HG03378 (cell line): ENCODE data around the gene GTF3C1.
"Not testable (repeated sequence)": the region's sequence is repeated elsewhere in the genome, so short reads cannot be mapped to it uniquely, and the experiment has no call there.

ENCODE experiments used
- ATAC-seq: cut with Tn5 transposase; IDR thresholded peaks from one replicate; pipeline ENCODE4 v1.9.1; 2021; ENCODE audit warnings: mild to moderate bottlenecking, moderate library complexity; ENCODE audit not compliant: unreplicated experiment

GTF3C1 gene

DNA sequence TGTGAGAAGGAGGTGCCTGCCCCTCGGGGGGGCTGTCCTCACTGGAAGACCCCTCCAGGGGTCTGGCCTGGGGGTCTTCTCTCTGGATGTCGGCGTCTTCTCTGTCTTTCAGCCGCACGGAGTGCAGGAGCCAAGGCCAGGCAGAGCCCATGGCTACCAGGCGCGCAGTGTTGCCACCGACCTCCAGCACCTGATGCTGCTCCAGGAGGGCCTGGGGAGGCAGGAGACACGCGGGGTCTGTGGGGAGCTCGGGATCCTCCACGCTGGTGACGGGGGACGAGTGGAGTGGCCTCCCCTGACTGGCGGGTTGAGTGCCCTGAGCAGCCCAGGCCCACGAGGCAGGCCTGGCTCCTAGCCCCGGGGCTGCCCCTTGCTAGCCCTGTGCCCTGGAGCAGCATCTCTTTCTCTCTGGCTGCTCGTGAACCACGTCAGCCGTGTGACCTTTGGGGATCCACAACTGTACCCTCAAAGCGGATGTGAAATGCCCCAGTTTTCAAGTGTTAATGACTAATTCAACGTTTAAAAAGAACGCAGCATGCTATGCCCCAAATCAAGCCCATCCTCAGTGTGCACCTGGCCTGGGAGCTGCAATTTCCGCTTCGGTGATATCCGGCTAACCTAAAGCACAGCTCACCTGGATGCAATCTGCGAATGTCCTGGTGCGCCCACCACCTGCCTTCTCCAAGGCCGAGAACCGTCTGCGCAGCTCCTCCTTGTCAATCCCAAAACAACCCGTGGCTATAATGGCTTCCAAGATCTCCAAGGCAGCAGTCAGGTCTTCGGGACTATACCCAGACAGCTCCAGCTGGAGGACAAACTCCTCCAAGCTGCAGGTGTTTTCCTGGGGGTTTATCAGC lies 84.9 kb downstream of the GTF3C1 start:
- no peak for ATAC-seq

DNA sequence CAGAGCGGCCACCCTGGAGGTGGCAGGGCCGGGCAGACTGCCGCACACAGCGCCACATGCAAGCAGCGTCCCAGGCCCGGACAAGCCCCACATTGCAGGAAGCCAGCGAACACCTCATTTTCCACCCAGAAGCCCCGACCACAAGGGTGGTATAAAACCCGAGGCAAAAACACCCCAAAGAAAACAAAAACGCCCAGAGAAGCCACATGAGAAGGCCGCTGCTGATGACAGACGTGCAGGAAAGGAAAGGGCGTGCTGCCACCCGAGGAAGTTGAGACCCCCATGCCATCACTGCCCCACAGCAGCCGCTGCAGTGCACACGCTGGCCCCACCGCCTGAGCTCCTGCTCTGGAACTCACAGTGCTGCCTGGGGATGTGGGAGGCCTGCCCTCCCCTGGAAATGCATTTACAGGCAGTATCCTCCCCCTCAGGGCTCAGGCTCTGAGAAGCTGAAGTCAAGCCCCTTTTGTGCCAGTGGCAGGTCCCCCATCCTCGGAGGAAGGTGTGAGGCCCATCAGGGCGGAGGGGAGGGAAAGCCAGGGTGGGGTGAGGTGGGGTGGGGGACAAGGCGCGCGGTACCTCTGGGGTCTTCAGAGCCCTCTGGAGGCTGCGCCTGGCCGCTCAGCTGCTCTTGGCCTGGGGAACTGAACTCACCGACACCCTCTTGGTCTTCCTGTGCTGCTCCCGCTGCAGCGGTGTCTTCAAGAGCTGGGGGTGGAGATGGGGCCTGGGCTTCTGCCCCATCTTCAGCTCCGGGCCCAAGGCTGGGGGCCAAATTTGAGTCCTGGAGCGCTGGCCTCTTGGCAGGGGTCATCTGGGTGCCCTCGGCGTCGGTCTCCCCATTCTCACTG lies 85.7 kb downstream of the GTF3C1 start:
- no peak for ATAC-seq

DNA sequence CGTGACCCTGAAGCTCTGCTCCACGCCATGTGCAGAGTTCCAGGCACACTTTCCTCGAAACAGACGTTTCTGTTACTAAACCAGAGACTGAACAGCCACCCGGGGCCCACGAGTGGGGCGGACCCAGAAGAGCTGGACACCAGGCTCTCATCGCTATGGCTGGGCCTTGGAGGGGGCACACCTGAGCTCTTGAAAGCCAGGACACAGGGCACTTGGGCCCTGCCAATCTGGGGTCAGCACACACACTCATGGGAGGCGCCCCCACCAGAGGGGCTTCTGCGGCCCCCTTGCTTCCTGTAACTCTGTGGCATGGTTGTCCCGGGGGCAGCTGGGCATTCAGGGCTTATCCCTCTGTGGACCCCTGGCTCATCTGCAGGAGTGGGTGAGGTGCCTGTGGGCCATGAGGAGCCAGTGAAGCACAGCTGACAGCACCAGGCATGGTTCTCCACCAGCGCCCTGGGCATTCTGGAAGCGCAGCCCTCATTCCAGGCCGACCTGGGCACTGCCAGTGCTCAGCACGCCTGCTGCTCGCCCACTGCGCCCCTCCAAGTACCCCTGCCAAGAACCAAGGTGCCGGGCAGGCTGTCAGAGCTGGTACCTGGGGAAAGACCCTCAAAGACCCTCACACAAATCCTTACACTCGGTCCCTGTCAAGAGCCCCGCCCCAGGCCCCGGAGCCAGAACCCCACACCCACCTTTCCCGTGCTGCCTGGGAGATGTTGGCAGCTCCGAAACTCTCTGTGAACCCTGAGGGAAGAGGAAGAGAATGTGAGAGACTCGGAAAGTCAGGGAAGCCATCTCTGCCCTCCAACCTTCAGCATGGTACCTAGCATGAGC lies 86.6 kb downstream of the GTF3C1 start:
- ATAC-seq, result no peak

DNA sequence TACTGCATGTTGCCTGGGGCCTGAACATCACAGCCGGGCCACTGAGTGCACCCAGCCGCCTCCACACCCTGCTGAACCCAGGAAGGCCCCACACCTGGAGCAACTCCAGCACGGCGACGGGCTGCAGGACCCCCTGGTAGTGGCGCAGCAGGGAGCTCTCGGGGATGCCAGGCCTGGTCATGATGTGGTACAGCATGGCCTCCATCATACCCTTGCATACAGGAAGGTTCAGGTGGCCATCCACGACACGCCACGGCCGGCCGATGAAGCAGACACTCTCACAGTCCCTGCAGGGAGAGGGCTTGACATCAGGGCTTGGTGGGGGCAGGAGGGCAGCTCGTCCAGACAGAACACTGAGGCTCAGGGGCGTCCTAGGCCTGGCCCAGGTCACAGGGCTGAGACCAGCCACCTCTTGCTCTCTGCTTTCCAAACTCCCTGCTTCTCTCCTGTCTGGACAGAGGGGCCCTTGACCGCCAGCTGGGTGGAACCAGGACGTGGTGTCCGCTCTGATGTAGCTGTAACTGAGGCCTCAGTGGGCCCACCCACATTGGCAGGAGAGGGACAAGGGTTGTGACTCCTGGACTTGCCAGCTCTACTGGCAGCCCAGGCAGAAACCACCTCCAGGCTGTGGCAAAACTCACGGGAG lies 87.4 kb downstream of the GTF3C1 start:
- no peak for ATAC-seq

DNA sequence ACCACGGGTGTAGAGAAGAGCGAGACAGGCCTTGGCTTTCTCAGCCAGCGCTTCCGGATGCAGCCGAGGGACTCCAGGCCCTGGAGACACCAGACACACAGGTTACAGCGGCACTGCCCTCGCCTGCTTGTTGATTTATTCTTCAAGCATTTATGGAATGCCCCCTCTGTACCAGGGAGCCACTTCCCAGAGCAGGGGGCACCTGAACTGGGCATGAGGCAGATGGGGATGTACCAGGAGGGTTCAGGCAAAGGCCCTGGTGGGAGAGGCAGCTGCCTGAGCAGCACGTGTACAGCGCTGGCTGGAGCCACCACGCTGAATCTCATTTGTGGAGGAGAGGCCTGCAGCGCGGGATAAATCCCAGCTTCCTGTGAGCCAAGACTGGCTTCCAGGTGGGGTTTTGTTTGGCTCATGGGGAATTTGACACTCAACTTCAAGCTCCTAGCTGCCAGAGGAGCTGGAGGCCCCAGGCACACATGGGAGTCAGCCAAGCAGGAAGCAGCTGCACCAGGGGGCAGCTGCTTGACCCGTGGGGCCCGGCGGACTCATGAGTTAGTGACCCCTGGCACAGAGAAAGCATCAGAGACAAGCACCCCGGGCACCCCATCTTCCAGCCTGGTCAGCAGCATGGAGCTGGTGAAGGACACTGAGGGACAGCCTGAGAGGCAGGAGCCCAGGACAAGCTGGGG lies 88.1 kb downstream of the GTF3C1 start:
- ATAC-seq, result no peak

DNA sequence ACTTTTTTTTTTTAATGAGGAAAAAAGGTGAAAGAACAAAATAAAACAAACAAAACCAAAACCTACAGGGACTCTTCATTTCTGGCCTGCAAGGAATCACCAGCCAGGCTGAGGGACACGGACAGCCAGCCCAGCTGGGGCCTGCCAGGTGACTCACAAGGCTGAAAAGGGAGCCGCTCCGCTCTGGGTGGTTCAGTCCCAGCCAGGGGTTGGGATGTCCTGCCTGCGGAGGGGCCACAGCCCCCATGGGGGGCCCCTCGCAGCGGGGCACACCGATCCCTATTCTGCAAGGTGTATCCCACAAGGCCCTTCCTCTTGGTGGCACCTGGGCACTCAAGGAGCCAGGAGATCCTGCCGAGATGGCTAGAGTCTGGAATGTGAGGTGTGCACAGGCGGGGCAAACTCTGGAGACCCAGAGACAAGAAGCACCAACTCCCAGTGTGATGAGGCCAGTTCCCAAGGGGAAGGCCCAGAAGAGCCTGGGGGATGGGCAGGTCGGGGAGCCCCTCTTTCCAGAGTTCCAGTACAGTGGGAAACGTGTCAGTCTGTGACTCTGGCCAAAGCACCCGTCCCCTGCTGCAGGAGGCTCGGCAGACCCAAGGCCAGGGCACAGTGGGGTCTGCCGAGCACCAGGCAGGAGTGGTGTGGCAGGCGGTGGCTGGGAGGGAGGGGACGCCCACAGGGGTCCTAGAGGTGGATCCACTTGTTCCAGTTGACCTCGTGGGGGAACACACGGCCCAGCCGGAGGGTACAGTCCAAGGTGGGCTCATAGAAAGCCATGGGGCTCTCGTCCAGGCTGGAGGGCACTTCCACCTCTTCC lies 88.8 kb downstream of the GTF3C1 start:
- ATAC-seq, result no peak

DNA sequence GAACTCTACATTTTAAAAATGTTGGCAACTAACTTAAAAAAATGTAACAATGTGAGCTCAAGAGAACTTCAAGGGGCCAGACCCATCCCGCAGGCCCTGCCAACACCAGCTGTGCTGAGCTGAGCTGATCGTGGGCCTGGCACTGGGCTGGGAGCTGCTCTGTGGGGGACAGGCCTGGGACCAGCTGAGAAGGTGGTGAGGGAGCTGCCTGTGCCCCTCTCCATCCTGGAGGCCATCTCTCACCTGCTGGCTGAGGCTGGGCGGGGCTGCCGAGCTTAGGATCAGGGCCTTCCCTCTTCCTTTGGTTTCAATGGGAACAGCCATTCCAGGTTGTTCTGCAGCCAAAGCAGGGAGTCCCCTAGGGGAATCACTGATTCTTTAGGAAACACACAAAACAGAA lies 89.5 kb downstream of the GTF3C1 start:
- no peak for ATAC-seq

DNA sequence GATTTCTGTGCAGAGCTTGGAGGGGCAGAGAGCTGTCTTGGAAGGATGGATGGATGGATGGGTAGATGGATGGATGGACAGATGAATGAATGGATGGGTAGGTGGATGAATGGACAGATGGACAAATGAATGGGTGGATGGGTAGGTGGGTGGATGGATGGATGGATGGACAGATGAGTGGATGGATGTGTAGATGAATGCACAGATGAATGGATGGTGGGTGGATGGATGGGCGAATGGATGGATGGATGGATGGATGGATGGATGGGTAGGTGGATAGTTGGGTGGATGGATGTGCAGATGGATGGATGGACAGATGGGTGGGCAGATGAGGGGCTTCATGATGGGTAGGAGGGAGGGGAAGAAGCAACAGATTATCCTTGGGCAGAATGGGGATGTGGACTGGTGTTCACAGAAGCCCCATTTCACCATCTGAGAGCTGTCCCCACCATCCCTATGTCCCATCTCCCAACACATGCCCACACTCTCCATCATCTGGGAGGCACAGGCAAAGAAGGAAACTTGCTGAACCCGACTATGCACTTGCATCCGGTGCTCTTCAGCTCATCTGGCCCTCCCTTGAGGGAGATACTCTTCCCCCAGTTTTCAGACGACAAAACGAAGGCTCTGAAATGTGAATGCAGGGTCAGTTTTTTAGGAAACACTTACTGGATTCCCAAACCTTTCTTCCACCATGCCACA lies 90.6 kb downstream of the GTF3C1 start:
- ATAC-seq, result no peak

DNA sequence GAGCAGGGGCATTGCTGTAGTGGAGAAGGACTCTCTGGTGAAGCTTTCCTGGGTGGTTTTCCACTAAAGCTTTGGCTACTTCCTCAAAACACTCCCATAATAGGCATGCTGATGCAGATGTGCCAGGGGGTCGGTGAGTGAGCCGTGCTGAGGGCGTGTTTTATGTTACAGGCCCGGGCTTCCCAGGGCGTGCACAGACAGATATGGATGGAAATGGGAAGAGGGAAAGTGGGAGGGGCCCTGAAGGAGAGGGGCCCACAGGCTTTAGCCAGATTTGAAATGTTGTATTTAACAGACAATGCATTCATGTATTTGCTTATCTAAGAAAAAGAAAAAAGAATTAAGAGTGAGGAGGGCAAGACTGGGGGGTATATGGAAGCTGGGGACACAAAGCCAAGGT lies 91.5 kb downstream of the GTF3C1 start:
- no peak for ATAC-seq

DNA sequence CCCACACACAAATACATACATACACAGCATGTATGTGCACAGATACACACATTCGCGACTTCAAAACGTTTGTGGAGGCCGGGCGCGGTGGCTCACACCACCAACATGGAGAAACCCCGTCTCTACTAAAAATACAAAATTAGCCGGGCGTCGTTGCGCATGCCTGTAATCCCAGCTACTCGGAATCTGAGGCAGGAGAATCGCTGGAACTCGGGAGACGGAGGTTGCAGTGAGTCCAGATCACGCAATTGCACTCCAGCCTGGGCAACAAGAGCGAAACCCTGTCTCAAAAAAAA lies 92.2 kb downstream of the GTF3C1 start:
- ATAC-seq, result not testable (repeated sequence)

DNA sequence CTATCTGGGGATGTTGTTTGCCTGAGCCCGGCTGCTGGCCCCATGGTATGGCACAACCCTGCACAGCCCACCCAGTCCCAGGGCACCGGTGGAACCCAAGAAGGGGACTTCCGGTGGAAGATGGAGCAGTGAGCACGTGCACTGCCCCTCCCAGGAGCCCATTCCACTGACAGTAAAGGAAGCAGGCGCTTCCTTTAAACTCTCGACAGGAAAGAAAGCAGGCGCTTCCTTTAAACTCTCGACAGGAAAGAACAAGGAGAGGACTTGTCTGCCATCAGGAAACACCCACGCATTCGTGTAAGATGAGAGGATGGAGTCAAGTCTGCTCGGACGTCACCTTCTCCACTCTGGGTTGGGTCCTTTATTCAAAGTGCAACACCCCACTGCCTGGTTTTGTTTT lies 94.0 kb downstream of the GTF3C1 start:
- no peak for ATAC-seq

DNA sequence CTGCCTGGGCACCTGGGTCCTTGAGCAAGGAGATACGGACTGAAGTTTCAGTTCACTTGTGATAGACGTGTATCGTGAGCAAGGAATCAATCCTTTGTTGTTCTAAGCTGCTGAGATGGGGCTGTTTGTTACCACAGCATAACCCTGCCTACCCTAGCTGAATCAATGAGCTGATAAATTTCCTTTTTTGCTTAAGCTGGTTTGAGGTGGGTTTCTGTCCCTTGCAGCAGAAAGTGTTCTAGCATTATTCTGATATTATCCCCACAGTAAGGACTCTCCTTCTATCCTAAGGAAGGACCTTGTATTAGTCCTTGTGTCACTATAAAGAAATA lies 96.3 kb downstream of the GTF3C1 start:
- no peak for ATAC-seq

DNA sequence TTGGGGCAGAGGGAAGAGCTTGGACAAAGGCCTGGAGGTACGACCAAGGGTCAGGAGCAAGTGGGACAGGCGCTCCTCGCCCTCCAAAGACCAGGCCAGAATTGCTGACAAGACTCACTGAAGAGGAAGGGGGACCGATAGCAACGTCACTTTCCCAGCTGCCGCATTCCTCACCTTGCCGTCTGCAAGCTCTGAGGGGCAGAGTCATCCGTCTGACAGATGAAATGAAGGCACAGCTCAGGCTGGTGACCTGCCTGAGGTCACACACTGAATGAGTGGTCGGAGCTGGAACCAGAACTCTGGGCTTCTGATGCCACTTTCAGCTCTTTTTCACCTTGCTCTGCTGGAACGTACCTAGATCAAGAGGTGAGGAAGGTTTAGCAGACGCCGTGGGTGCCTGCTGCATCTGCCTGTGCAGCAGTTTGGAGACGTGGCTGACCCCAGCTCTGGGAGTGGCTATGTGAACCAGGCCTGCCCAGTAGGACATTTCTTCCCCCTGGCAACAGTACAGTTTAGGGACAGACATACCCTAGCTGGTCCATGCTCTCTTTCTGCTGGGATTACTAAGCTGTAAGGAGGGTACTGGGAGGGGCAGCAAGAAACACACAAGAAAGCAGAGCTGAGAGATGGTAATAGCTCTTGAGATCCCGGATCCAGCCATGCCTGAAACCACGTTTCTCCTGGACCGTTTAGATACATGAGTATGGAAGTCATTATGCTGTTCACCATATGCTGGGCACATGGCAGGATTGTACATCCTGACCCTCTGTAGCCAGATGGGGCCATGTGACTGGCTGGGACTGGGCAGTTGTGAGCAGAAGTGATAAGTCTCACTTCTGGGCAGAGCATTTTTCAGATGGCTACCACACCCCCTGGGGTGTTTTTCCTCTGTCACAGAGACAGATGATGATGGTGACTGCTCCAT lies 96.9 kb downstream of the GTF3C1 start:
- ATAC-seq, result no peak

DNA sequence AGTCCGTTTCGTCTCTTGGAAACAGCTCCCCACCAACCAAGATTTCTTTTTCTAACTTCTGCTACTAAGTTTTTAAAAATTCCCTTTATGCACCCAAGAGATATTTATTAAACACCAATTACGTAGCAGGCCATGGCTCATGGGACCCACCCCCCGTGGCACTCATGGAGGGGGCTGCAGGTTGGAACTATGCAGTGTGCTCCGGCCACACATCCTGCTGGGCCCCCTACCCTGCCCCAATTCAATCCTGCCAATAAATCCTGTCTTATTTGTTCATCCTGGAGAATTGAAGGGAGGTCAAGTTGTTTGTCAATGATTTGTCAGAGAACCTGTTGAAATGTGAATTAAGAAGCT lies 99.5 kb downstream of the GTF3C1 start:
- peak; percentile 25 for ATAC-seq

DNA sequence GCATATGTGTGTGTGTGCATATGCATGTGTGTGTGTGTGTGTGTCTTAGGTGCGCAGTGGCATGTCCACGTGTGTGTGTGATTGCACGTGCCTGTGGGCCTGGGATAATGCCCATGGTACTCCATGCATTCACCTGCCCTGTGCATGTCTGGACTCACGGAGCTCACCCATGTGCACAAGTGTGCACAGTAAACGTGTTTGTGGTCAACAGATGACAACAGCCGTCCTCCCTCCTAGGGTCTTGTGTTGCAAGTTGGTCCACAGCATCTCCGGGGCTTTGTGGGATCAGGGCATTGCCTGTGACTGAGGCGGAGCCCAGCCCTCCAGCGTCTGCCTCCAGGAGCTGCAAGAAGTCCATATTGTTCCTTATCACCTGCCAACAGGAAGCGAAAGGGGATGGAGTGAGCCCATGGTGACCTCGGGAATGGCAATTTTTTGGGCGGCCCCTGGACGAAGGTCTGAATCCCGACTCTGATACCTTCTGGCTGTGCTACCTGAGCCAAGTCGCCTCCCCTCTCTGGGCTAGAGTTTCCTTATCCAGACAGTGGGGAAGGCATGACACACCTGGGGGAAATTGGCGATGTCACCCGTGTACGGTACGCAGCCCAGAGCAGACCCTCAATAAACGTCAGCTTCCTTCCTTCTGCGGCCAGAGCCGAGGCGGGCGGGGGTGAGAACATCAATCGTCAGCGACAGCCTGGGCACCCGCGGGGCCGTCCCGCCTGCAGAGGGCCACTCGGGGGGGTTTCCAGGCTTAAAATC lies 100.1 kb downstream of the GTF3C1 start:
- peak; percentile 51 for ATAC-seq

DNA sequence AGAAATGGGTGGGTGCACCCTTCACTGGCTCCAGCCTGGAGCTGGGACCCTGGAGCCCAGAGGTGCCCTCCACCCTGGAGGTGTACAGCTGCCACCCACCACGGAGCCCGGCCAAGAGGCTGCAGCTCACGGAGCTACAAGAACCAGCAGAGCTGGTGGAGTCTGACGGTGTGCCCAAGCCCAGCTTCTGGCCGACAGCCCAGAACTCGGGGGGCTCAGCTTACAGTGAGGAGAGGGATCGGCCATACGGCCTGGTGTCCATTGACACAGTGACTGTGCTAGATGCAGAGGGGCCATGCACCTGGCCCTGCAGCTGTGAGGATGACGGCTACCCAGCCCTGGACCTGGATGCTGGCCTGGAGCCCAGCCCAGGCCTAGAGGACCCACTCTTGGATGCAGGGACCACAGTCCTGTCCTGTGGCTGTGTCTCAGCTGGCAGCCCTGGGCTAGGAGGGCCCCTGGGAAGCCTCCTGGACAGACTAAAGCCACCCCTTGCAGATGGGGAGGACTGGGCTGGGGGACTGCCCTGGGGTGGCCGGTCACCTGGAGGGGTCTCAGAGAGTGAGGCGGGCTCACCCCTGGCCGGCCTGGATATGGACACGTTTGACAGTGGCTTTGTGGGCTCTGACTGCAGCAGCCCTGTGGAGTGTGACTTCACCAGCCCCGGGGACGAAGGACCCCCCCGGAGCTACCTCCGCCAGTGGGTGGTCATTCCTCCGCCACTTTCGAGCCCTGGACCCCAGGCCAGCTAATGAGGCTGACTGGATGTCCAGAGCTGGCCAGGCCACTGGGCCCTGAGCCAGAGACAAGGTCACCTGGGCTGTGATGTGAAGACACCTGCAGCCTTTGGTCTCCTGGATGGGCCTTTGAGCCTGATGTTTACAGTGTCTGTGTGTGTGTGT lies 100.9 kb downstream of the GTF3C1 start:
- ATAC-seq, result no peak
